Retina (tissue), 1 donor: ENCODE measurements around the gene GRIA3.
A peak's percentile ranks its signal among the peaks of the same experiment; 100 is the strongest.
"Not testable (repeated sequence)": the region's sequence is repeated elsewhere in the genome, so short reads cannot be mapped to it uniquely, and the experiment has no call there.

Experiments
- DNase-seq: peaks from one replicate; pipeline ENCODE4 v3.0.0-alpha.2; 2016

Gene GRIA3

GRCh38 chrX:123358457-123358856, 174.4 kb downstream of the GRIA3 start:
- no peak for DNase-seq

- DNase-seq: no peak
Measured at GRCh38 chrX:123361371-123361770, 177.3 kb downstream of the GRIA3 start.

DNA sequence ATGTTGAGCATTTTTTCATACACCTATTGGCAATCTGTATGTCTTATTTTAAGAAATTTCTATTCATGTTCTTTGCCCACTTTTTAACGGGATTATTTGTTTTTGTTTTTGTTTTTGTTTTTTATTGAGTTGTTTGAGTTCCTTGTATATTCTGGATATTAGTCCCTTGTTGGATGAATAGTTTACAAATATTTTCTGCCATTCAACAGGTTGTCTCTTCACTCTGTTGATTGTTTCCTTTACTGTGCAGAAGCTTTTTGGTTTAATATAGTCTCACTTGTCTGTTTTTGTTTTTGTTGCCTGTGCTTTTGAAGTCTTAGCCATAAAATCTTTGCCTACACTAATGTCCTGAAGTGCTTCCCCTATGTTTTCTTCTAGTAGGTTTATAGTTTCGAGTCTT, 202.1 kb downstream of the GRIA3 start:
- not testable (repeated sequence) for DNase-seq

DNA sequence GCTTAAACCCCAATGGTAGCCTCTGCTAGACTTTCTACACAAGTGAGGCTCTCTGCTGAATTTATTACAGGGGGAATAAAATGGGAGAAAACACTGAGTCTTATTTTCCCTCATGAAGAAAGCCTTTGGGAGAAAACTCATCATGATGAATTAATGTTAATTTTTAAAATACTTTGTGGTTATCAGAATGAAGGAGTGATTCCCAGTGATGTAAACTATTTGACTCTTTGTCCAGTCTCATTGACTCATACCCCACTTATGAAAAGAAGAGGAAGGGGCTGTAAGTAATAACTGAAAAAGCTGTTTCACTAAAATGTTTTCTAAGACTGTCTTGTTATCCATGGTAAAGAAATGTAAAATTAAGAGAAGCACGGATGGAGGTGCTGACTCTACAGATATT, 208.8 kb downstream of the GRIA3 start:
- DNase-seq: no peak

DNA sequence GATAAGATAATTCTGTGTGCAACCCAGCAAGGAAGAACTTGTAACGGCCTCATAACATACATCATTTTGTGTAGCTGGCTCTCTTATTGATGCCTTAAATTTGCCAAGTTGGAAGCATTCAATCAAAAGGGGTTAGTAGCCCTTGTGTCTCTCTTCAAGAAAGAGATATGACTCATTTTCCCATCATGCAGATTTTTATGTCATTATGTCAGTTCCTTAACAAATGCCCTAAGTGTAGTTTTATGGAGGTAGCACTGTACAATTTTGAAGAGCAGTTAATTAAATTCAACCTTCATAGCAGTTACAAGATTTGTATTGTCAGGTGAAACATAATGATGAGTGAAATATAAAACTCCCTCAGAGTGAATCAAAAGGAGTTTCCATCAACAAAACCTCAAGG, 215.6 kb downstream of the GRIA3 start:
- DNase-seq: no peak

GRCh38 chrX:123405231-123405630, 221.2 kb downstream of the GRIA3 start:
- no peak for DNase-seq

- DNase-seq: no peak
Measured at GRCh38 chrX:123408821-123409737, 225.0 kb downstream of the GRIA3 start.

GRCh38 chrX:123422875-123423274, 238.8 kb downstream of the GRIA3 start:
- peak; percentile 6 for DNase-seq

GRCh38 chrX:123424546-123424945, 240.5 kb downstream of the GRIA3 start:
- no peak for DNase-seq

GRCh38 chrX:123425471-123425870, 241.4 kb downstream of the GRIA3 start:
- no peak for DNase-seq

GRCh38 chrX:123425904-123426303, 241.8 kb downstream of the GRIA3 start:
- DNase-seq: no peak

DNA sequence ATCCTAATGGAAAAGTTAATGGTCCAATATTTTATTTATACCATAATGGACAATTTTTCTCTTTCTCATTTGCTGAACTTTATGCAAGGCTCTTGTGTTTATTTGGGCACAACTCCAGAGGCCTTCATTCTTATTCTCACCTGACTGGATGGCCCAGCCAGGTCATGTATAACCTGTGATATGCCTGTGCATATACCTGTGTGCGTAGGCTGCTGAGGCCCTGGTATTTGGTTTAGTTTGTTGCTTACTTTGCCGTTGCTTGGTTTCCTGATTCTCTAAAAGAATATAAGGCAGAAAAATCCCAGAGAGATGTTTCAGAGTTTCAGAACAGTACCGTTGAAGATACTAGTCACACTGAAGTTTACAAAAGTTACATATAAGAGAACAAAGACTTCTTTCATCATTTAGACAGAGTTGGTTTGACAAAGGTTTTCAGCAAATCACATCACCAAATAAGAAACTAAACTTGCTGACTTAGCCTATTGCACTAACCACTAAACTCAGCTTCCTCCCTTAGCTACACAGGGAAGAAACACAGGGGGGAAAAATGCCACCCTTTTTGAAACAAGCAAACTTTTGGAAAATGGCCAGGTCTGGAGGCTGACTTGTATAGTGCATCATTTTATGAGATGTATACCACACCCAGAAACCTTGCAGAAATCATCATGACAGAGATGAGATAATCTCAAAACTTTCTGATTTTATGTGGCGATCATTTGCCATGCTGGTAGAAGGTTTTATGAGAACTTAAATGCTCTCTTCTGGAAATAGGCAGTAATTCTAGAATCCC, 248.5 kb downstream of the GRIA3 start:
- no peak for DNase-seq

DNA sequence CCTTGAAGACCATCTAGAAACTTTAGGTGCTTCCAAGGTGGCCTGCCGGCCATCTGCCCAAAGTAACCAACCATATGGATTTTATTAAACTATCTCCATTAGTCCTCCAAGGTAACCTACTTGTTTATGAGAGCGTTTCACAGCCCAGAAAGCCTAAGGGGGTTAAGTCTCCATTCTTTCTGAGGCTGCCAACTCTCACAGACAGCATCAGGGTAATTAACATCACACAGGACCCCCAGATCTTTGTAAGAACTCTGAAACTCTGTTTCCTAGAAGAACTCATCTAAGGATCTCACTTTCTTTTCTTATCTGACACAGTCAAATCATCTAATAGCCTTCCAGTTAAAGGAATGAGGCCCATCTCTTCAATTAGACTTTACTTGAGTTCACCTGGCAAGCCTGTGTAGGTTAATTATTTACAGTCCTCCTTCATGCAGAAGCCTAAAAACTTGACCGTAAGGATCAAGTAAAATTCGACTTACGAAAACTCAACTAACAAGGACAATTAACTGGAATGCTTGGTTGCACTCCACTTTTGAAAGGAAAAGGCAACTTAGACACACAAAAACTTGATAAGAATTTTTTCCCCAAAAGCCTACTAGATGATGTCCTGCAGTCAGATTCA, 252.5 kb downstream of the GRIA3 start:
- DNase-seq: no peak

- not testable (repeated sequence) for DNase-seq
Measured at GRCh38 chrX:123439926-123440325, 255.8 kb downstream of the GRIA3 start.

- DNase-seq: no peak
Measured at GRCh38 chrX:123442764-123443163, 258.7 kb downstream of the GRIA3 start.

GRCh38 chrX:123447506-123447905, 263.4 kb downstream of the GRIA3 start:
- DNase-seq: no peak

- DNase-seq: no peak
Measured at GRCh38 chrX:123449335-123449734, 265.3 kb downstream of the GRIA3 start.

GRCh38 chrX:123450222-123450621, 266.1 kb downstream of the GRIA3 start:
- no peak for DNase-seq

DNA sequence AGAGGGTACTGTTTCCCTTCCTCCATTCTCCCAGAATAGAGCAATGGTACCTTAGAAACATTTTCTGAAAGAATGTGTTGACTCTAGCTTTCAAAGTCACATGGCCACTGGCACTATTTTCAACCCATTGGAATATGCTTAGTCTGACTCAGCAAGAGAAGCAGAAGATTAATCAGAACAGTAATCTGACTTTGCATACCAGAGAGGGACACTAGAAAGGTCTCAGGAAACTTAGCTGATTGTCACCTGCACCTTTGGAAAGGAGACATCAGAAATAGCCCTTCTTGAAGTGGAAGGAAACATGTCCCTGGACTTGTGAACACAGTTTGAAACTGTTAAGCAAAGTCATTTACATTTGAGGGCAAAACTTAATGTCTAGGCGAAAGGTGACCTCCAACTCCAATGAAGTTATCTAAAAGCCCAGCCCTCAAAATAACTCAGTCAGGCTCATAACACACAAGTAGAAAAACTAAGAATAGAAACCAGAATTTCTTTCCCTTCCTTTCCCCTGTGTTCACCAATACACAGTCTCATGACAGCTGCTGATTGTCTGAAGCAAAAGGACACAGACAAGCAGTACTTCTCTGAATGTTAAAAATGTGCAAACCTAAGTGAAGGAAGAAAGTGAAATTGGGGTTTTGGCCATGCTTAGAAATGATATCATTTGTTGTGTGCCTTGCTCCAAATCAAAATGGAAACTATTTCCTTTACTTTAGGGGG, 270.8 kb downstream of the GRIA3 start:
- no peak for DNase-seq

- DNase-seq: no peak
Measured at GRCh38 chrX:123455693-123456092, 271.6 kb downstream of the GRIA3 start.

DNA sequence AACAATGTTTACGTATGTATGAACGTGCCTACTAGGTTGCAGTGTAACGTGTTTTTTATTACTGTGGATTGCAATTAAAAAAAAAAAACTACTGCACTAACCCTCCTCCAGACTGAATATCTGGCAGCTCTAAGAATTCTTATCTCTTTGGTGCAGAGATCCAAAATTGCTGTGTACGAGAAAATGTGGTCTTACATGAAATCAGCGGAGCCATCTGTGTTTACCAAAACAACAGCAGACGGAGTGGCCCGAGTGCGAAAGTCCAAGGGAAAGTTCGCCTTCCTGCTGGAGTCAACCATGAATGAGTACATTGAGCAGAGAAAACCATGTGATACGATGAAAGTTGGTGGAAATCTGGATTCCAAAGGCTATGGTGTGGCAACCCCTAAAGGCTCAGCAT, 280.6 kb downstream of the GRIA3 start:
- DNase-seq: no peak

GRCh38 chrX:123468481-123468880, 284.4 kb downstream of the GRIA3 start:
- DNase-seq: no peak
